Measurements from ENCODE around the gene MEST.

- TF ChIP-seq POLR2A (IDR thresholded peaks at IDR 0.05) (no peak), CTCF (IDR thresholded peaks at IDR 0.05 in 4 of 5, conservative IDR thresholded peaks at IDR 0.05 in 1 of 5) (no peak)
Measured at GRCh38 chr7:130473876-130474275, 18.0 kb upstream of the MEST start.
